WTC11 (cell line): ENCODE measurements around the gene SPAAR. TPM values are rescaled to one million over a fixed set of nuclear protein-coding genes. Genes with fewer than 3 reads are reported as not detected.

Experiments
- ATAC-seq: fragments of 200-7000 bp; cut with Tn5 transposase; 2 replicates; pipeline ENCODE4 v1.10.0; 2021; ENCODE audit warnings: mild to moderate bottlenecking, moderate library complexity
- CTCF ChIA-PET: fragments of 300-600 bp; sonication (Branson Sonifier 250); formaldehyde crosslinking; loops from one replicate; lab custom pipeline; 2021; ENCODE audit warnings: antibody characterized with exemption; lab: Charles Lee
- POLR2A ChIA-PET: fragments of 350-600 bp; sonication (Branson Sonifier 250); formaldehyde crosslinking; loops from one replicate; lab custom pipeline; 2021; ENCODE audit warnings: antibody characterized with exemption; lab: Charles Lee
- DNase-seq: peaks from one replicate; pipeline ENCODE4 v3.0.0; 2021; ENCODE audit warnings: low spot score
- H3K27ac Mint-ChIP-seq: 2 replicates; pipeline ENCODE4 v1.8.0; 2021; ENCODE audit warnings: mixed read lengths
- H3K27me3 Mint-ChIP-seq: 2 replicates; pipeline ENCODE4 v1.8.0; 2021; ENCODE audit warnings: low read depth, mild to moderate bottlenecking, moderate library complexity, mixed read lengths
- H3K36me3 Mint-ChIP-seq: 2 replicates; pipeline ENCODE4 v1.8.0; 2021; ENCODE audit warnings: mixed read lengths
- H3K4me1 Mint-ChIP-seq: 2 replicates; pipeline ENCODE4 v1.8.0; 2022; ENCODE audit warnings: mixed read lengths
- H3K4me3 Mint-ChIP-seq: 2 replicates; pipeline ENCODE4 v1.8.0; 2021; ENCODE audit warnings: mild to moderate bottlenecking, moderate library complexity, mixed read lengths
- H3K9me3 Mint-ChIP-seq: 2 replicates; pipeline ENCODE4 v1.8.0; 2021; ENCODE audit warnings: mixed read lengths
- CREM ChIP-seq: sonication (generic); formaldehyde crosslinking; IDR thresholded peaks from 2 replicates; pipeline ENCODE4 v1.8.1; 2022; ENCODE audit warnings: mild to moderate bottlenecking, missing genetic modification reagents, moderate library complexity
- ELF4 ChIP-seq: sonication (generic); formaldehyde crosslinking; IDR thresholded peaks from 2 replicates; pipeline ENCODE4 v1.8.1; 2022; ENCODE audit warnings: low read depth, mild to moderate bottlenecking, moderate library complexity, missing genetic modification reagents
- EMX1 ChIP-seq: fragments of 250-450 bp; sonication (Bioruptor Pico); IDR thresholded peaks from 2 replicates; pipeline ENCODE4 v1.8.0; 2021; ENCODE audit warnings: mild to moderate bottlenecking
- ESRRA ChIP-seq: sonication (generic); formaldehyde crosslinking; IDR thresholded peaks from 2 replicates; pipeline ENCODE4 v1.8.1; 2022; ENCODE audit warnings: mild to moderate bottlenecking, missing genetic modification reagents, borderline replicate concordance
- ETV6 ChIP-seq: sonication (generic); formaldehyde crosslinking; IDR thresholded peaks from 2 replicates; pipeline ENCODE4 v1.8.1; 2022; ENCODE audit warnings: mild to moderate bottlenecking, missing genetic modification reagents
- FOXJ3 ChIP-seq: sonication (generic); formaldehyde crosslinking; IDR thresholded peaks from 2 replicates; pipeline ENCODE4 v1.9.0; 2021; ENCODE audit warnings: missing genetic modification reagents, mild to moderate bottlenecking, borderline replicate concordance
- GRHL2 ChIP-seq: fragments of 250-450 bp; sonication (Bioruptor Pico); IDR thresholded peaks from 2 replicates; pipeline ENCODE4 v1.8.0; 2022; ENCODE audit warnings: mild to moderate bottlenecking, moderate library complexity; ENCODE audit not compliant: insufficient replicate concordance, severe bottlenecking
- KAT7 ChIP-seq: sonication (generic); formaldehyde crosslinking; IDR thresholded peaks from 2 replicates; pipeline ENCODE4 v1.8.1; 2023; ENCODE audit warnings: missing genetic modification reagents, mild to moderate bottlenecking, borderline replicate concordance
- MYBL2 ChIP-seq: sonication (generic); formaldehyde crosslinking; IDR thresholded peaks from 2 replicates; pipeline ENCODE4 v1.8.1; 2023; ENCODE audit warnings: mild to moderate bottlenecking, moderate library complexity, missing genetic modification reagents
- NR3C1 ChIP-seq: sonication (generic); formaldehyde crosslinking; conservative IDR thresholded peaks from 2 replicates; pipeline ENCODE4 v1.8.1; 2023; ENCODE audit warnings: low read depth, mild to moderate bottlenecking, missing genetic modification reagents
- RELA ChIP-seq: sonication (generic); formaldehyde crosslinking; IDR thresholded peaks from 2 replicates; pipeline ENCODE4 v1.8.1; 2022; ENCODE audit warnings: missing genetic modification reagents, mild to moderate bottlenecking, borderline replicate concordance
- RORB ChIP-seq: fragments of 250-450 bp; sonication (Bioruptor Pico); IDR thresholded peaks from 2 replicates; pipeline ENCODE4 v1.9.0; 2021; ENCODE audit warnings: mild to moderate bottlenecking
- SOX15 ChIP-seq: fragments of 250-450 bp; sonication (Bioruptor Pico); IDR thresholded peaks from 2 replicates; pipeline ENCODE4 v1.9.0; 2021; ENCODE audit warnings: mild to moderate bottlenecking
- SP1 ChIP-seq: sonication (generic); formaldehyde crosslinking; conservative IDR thresholded peaks from 2 replicates; pipeline ENCODE4 v1.8.1; 2022; ENCODE audit warnings: missing genetic modification reagents
- TCF7 ChIP-seq: sonication (generic); formaldehyde crosslinking; IDR thresholded peaks from 2 replicates; pipeline ENCODE4 v1.8.0; 2022; ENCODE audit warnings: mild to moderate bottlenecking, low read depth, missing genetic modification reagents, moderate library complexity
- TEAD4 ChIP-seq: sonication (generic); formaldehyde crosslinking; IDR thresholded peaks from 2 replicates; pipeline ENCODE4 v1.8.0; 2022; ENCODE audit warnings: mild to moderate bottlenecking, missing genetic modification reagents
- ZBTB21 ChIP-seq: sonication (generic); formaldehyde crosslinking; IDR thresholded peaks from 2 replicates; pipeline ENCODE4 v1.8.1; 2023; ENCODE audit warnings: mild to moderate bottlenecking, missing genetic modification reagents, borderline replicate concordance
- ZNF396 ChIP-seq: fragments of 250-450 bp; sonication (Bioruptor Pico); IDR thresholded peaks from 2 replicates; pipeline ENCODE4 v1.8.0; 2021; ENCODE audit warnings: mild to moderate bottlenecking, moderate library complexity, borderline replicate concordance
- ZNF423 ChIP-seq: fragments of 250-450 bp; sonication (Bioruptor Pico); IDR thresholded peaks from 2 replicates; pipeline ENCODE4 v2.1.2; 2022; ENCODE audit warnings: mild to moderate bottlenecking, moderate library complexity
- total RNA-seq: library from RNA; stranded (reverse); gene quantifications from 3 replicates; pipeline ENCODE4 v1.2.3, GENCODE V29; 2021
- TF ChIP-seq, protein P1 (sequence below): sonication (generic); formaldehyde crosslinking; IDR thresholded peaks from 2 replicates; pipeline ENCODE4 v1.8.1; 2022; ENCODE audit warnings: mild to moderate bottlenecking, missing genetic modification reagents, moderate library complexity, borderline replicate concordance
- TF ChIP-seq, protein P2 (sequence below): sonication (generic); formaldehyde crosslinking; IDR thresholded peaks from 2 replicates; pipeline ENCODE4 v1.8.1; 2023; ENCODE audit warnings: mild to moderate bottlenecking, missing genetic modification reagents
- TF ChIP-seq, protein P3 (sequence below): sonication (generic); formaldehyde crosslinking; IDR thresholded peaks from 2 replicates; pipeline ENCODE4 v1.8.0; 2023; ENCODE audit warnings: missing genetic modification reagents
- TF ChIP-seq, protein P4 (sequence below): fragments of 250-450 bp; sonication (Bioruptor Pico); conservative IDR thresholded peaks from 2 replicates; pipeline ENCODE4 v1.9.0; 2021; ENCODE audit warnings: mild to moderate bottlenecking
- TF ChIP-seq, protein P5 (sequence below): fragments of 250-450 bp; sonication (Bioruptor Pico); IDR thresholded peaks from 2 replicates; pipeline ENCODE4 v2.1.2; 2022; ENCODE audit warnings: mild to moderate bottlenecking, moderate library complexity

The SPAAR gene
- total RNA-seq, 1 experiment from 2014 or later: 0.33 TPM

DNA sequence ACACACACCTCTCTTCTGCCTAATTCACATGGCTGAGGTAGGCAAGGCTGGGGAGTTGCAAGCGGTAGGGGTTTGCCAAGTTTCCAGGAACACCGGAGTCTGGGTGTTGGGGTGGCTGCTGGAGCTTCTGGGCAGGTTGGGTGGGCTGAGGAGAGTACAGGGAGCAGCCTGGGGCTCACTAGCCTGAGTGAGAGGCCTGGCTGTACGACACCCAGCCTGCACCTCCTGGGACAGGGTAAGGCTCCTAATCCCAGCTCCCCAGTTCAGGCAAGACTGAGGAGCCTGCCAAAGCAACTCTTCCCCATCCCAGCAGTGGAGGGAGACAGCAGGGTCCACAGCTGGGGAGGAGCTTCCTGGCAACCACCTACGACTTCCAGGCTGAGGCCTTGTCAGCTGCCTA is 8.0 kb downstream of the SPAAR start:
- CTCF ChIA-PET: interaction anchor here (0.6 to 3.1 kb wide), 6 partner anchors 10 to 260 kb away, joined by 3 to 14 read pairs (median 4); partner anchors contain the start of genes CCDC107 and RMRP

DNA sequence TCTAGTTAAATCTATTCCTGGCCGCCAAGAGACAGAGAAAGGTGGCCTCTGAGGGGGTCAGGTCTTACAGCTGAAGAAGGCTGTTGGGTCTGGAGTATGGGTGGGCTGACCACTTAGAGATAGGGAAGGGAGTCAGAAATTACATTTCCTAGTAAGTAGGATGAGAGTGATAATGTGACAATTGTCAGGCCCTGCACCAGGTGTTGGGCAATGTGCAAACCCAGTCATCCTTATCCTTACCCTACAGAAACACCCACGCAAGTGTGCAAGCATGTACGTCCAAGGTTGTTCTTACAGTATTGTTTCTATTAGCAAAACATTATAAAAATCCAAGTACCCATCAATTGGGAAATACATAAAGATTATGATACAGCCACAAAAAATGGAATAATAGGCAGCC is 9.5 kb downstream of the SPAAR start:
- Mint-ChIP-seq H3K4me1 (peaks cover 9% of the 10 kb centered on the region), H3K9me3 (no peaks in the 10 kb centered on the region), H3K4me3 (no peak overlapping the region), H3K36me3 (no peaks in the 10 kb centered on the region), H3K27ac (no peak overlapping the region), H3K27me3 (no peaks in the 10 kb centered on the region)
- TF ChIP-seq KAT7 (CRISPR knock-in tag) (no peak), EMX1 (CRISPR knock-in tag) (no peak), ZNF396 (CRISPR knock-in tag) (no peak), MYBL2 (CRISPR knock-in tag) (no peak), ZBTB21 (CRISPR knock-in tag) (no peak), SP1 (no peak), GRHL2 (CRISPR knock-in tag) (no peak)
- no peak for ATAC-seq
- ChIA-PET CTCF (interaction anchor here (1.2 to 3.1 kb wide), 3 partner anchors 16 to 37 kb away, joined by 3 to 14 read pairs (median 11); no protein-coding TSS in a partner anchor), POLR2A (no interaction called here)
- DNase-seq: no peak

More for the DNA sequence above, 8.0 kb downstream of the SPAAR start:
- H3K27ac Mint-ChIP-seq: no peak overlapping the region
- DNase-seq (no peak), ATAC-seq (no peak; the same call in none of the 2 replicates)
- POLR2A ChIA-PET: no interaction called here
- H3K27me3 Mint-ChIP-seq: no peaks in the 10 kb centered on the region
- TF ChIP-seq, protein P1, sequence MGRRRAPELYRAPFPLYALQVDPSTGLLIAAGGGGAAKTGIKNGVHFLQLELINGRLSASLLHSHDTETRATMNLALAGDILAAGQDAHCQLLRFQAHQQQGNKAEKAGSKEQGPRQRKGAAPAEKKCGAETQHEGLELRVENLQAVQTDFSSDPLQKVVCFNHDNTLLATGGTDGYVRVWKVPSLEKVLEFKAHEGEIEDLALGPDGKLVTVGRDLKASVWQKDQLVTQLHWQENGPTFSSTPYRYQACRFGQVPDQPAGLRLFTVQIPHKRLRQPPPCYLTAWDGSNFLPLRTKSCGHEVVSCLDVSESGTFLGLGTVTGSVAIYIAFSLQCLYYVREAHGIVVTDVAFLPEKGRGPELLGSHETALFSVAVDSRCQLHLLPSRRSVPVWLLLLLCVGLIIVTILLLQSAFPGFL (CRISPR knock-in tag): no peak
- no peak for TF ChIP-seq TCF7
- TF ChIP-seq FOXJ3 (CRISPR knock-in tag): no peak
- no peak for TF ChIP-seq GRHL2 (CRISPR knock-in tag)
- no peak for TF ChIP-seq NR3C1 (CRISPR knock-in tag)
- no peak for TF ChIP-seq ETV6 (CRISPR knock-in tag)
- TF ChIP-seq ELF4 (CRISPR knock-in tag): no peak
- TF ChIP-seq SOX15: no peak
- TF ChIP-seq ESRRA (CRISPR knock-in tag): no peak
- no peak for TF ChIP-seq KAT7 (CRISPR knock-in tag)
- TF ChIP-seq ZNF423 (CRISPR knock-in tag): no peak
- TF ChIP-seq RELA (CRISPR knock-in tag): no peak
- no peak for TF ChIP-seq CREM (CRISPR knock-in tag)
- no peak for TF ChIP-seq RORB (CRISPR knock-in tag)
- TF ChIP-seq, protein P2, sequence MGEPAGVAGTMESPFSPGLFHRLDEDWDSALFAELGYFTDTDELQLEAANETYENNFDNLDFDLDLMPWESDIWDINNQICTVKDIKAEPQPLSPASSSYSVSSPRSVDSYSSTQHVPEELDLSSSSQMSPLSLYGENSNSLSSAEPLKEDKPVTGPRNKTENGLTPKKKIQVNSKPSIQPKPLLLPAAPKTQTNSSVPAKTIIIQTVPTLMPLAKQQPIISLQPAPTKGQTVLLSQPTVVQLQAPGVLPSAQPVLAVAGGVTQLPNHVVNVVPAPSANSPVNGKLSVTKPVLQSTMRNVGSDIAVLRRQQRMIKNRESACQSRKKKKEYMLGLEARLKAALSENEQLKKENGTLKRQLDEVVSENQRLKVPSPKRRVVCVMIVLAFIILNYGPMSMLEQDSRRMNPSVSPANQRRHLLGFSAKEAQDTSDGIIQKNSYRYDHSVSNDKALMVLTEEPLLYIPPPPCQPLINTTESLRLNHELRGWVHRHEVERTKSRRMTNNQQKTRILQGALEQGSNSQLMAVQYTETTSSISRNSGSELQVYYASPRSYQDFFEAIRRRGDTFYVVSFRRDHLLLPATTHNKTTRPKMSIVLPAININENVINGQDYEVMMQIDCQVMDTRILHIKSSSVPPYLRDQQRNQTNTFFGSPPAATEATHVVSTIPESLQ: no peak
- TF ChIP-seq, protein P3, sequence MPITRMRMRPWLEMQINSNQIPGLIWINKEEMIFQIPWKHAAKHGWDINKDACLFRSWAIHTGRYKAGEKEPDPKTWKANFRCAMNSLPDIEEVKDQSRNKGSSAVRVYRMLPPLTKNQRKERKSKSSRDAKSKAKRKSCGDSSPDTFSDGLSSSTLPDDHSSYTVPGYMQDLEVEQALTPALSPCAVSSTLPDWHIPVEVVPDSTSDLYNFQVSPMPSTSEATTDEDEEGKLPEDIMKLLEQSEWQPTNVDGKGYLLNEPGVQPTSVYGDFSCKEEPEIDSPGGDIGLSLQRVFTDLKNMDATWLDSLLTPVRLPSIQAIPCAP: no peak
- TF ChIP-seq TEAD4: no peak
- no peak for TF ChIP-seq MYBL2 (CRISPR knock-in tag)
- TF ChIP-seq, protein P4, sequence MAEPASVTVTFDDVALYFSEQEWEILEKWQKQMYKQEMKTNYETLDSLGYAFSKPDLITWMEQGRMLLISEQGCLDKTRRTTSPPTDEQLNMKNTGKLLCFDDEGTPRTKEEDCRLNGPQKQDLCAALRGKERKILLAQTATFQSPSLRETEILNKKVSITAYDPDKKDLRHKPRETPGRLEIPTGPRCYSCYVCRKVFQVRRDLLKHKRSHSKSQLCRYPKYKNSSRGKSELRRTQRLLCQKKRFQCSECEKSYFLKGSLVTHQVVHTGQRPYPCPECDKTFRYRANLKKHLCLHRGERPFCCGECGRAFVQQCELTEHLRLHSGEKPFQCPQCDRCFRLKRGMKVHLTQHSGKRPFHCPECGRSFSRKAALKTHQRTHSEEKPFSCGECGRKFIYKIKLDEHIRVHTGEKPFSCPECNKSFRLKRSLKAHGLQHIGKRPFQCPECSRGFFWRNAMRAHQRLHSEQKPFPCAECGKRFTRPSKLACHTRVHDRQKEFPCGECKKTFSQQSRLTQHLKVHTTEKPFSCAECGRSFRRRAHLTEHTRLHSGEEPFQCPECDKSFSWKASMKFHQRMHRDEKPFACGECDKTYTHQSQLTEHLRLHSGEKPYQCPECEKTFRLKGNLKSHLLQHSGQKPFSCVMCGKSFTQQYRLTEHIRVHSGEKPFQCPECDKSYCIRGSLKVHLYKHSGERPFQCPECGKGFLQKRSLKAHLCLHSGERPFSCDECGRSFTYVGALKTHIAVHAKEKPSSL (CRISPR knock-in tag): no peak
- TF ChIP-seq, protein P5, sequence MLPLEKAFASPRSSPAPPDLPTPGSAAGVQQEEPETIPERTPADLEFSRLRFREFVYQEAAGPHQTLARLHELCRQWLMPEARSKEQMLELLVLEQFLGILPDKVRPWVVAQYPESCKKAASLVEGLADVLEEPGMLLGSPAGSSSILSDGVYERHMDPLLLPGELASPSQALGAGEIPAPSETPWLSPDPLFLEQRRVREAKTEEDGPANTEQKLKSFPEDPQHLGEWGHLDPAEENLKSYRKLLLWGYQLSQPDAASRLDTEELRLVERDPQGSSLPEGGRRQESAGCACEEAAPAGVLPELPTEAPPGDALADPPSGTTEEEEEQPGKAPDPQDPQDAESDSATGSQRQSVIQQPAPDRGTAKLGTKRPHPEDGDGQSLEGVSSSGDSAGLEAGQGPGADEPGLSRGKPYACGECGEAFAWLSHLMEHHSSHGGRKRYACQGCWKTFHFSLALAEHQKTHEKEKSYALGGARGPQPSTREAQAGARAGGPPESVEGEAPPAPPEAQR (CRISPR knock-in tag): no peak
- no peak overlapping the region for H3K4me3 Mint-ChIP-seq
- no peaks in the 10 kb centered on the region for H3K36me3 Mint-ChIP-seq
- H3K4me1 Mint-ChIP-seq: peaks cover 9% of the 10 kb centered on the region
- no peaks in the 10 kb centered on the region for H3K9me3 Mint-ChIP-seq
